Vagina (tissue), 2 donors: ENCODE results near the gene SEC16A.

ENCODE experiments used
- POLR2A ChIP-seq, 2 donors: fragments of 450-650 bp; IDR thresholded peaks; one replicate each; pipeline ENCODE4 v1.6.1; 2017; ENCODE audit warnings: antibody characterized with exemption in 2 of 2, mild to moderate bottlenecking in 2 of 2, moderate library complexity in 2 of 2
- TF ChIP-seq, protein P1 (sequence below), 3 experiments: fragments of 450-650 bp in 2 of 3; fragments of 200-600 bp in 1 of 3; sonication (generic) in 1 of 3; IDR thresholded peaks; one replicate each; pipeline ENCODE4 v1.5.1; 2017 to 2019; ENCODE audit warnings: antibody characterized with exemption in 3 of 3, mild to moderate bottlenecking in 2 of 3, moderate library complexity in 2 of 3

DNA sequence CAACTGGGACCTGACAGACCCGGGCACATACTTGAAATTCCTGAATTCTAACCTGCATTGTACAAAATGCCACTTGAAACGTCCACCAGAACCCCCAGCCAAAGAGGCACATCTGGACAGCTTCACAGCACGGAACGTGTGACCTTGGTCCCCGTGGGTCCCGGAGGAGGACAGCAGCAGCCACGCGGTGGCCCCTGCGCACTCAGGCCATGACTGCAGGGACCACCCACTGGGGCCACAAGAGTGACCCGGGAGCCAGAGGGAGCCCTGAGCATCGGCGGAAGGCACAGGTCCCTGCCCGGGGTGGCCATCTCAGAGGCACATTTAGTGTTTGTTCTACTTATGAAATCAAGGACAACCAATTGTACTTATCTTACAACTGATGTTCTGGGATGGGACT, 80.8 kb downstream of the SEC16A start:
- TF ChIP-seq, protein P1, sequence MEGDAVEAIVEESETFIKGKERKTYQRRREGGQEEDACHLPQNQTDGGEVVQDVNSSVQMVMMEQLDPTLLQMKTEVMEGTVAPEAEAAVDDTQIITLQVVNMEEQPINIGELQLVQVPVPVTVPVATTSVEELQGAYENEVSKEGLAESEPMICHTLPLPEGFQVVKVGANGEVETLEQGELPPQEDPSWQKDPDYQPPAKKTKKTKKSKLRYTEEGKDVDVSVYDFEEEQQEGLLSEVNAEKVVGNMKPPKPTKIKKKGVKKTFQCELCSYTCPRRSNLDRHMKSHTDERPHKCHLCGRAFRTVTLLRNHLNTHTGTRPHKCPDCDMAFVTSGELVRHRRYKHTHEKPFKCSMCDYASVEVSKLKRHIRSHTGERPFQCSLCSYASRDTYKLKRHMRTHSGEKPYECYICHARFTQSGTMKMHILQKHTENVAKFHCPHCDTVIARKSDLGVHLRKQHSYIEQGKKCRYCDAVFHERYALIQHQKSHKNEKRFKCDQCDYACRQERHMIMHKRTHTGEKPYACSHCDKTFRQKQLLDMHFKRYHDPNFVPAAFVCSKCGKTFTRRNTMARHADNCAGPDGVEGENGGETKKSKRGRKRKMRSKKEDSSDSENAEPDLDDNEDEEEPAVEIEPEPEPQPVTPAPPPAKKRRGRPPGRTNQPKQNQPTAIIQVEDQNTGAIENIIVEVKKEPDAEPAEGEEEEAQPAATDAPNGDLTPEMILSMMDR (IDR thresholded peaks at IDR 0.05): no peak
- no peak for TF ChIP-seq POLR2A (IDR thresholded peaks at IDR 0.05)
